Cardiac muscle cell (in vitro differentiated cells and primary cell): ENCODE measurements around the gene FAM171A2. TPM values are rescaled to one million over a fixed set of nuclear protein-coding genes. Genes with fewer than 3 reads are reported as not detected.
A peak's percentile ranks its signal among the peaks of the same experiment; 100 is the strongest.

Source experiments
- DNase-seq, 2 donors: peaks; one replicate each; pipeline versions ENCODE4 v3.0.0 to v3.0.0-alpha.2; 2010 to 2017; ENCODE audit warnings: low read depth in 1 of 2, low spot score in 1 of 2
- H3K27ac ChIP-seq: fragments of 200-600 bp; sonication (generic); 2 replicates; pipeline ENCODE4 v1.5.1; 2016
- H3K27me3 ChIP-seq: fragments of 200-600 bp; sonication (generic); 2 replicates; pipeline ENCODE4 v1.6.0; 2016; ENCODE audit warnings: control low read depth
- H3K36me3 ChIP-seq: fragments of 200-600 bp; sonication (generic); 2 replicates; pipeline ENCODE4 v1.5.1; 2016; ENCODE audit warnings: control low read depth
- H3K4me1 ChIP-seq: fragments of 200-600 bp; sonication (generic); 2 replicates; pipeline ENCODE4 v1.8.1; 2017; ENCODE audit warnings: low read depth, mild to moderate bottlenecking, mixed run types
- H3K4me3 ChIP-seq: fragments of 200-600 bp; sonication (generic); 2 replicates; pipeline ENCODE4 v1.5.1; 2016; ENCODE audit warnings: mild to moderate bottlenecking
- H3K9me3 ChIP-seq: fragments of 200-600 bp; sonication (generic); 2 replicates; pipeline ENCODE4 v1.5.1; 2017; ENCODE audit warnings: low read depth, mild to moderate bottlenecking, control low read depth
- polyA plus RNA-seq: library from polyadenylated mRNA; unstranded; fragments of >200 nt; fragmentation: Nextera tagmentation; extraction: Ambion mirVana; gene quantifications from 2 replicates; pipeline ENCODE4 v1.2.1, GENCODE V29; 2016
- total RNA-seq: library from RNA; depleted of rRNA; stranded (reverse); fragments of >200 nt; gene quantifications from 2 replicates; pipeline ENCODE4 v1.2.3, GENCODE V29; 2016
- TF ChIP-seq, protein P1 (sequence below): IDR thresholded peaks from 2 replicates; pipeline ENCODE4 v1.5.1; 2012; ENCODE audit warnings: low read depth, mild to moderate bottlenecking, low read length

The FAM171A2 gene
- 45.1 and 49.5 TPM in 2 replicates for total RNA-seq
- polyA plus RNA-seq = 38.6 and 43.2 TPM in 2 replicates

DNA sequence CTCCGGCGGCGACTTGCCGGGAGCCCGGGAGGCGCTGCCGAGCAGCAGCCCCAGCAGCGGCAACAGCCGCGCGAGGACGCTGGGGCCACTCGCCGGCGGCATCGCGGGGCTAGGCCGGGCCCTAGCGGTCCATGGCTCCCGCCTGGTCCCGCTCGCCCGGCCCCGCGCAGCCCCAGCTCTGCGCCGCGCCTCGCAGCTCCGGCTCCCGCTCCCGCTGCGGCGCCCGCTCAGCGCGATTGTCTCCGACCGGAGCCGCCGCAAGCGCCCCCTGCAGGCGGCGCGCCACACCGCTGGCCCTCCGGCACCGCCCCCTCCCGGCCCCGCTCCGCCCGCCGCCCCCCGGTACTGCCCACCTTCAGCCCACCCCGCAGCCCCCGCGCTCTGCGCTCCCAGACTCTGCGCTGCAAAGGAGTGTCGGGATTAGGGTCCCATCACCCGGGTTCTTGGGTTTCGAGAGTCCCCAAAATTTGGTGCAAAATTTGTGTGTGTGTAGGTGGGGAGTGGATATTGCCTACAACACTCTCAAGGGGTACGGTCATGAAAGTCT, at the start of gene FAM171A2:
Gene FAM171A2, minus strand, starts transcription at position 241 of the 547 bp plus-strand sequence. Its CDS starts 139 bp downstream, at position 102.
- peak within 1 kb of the TSS; percentile 84 for H3K4me3 ChIP-seq
- H3K9me3 ChIP-seq = no peaks in the 10 kb centered on the region
- peak; percentile 67 to 88 for DNase-seq
- peaks cover 30% of the 10 kb centered on the region for H3K4me1 ChIP-seq
- H3K27ac ChIP-seq = no peak within 1 kb of the TSS
- no peaks in the 10 kb centered on the region for H3K36me3 ChIP-seq
- TF ChIP-seq, protein P1, sequence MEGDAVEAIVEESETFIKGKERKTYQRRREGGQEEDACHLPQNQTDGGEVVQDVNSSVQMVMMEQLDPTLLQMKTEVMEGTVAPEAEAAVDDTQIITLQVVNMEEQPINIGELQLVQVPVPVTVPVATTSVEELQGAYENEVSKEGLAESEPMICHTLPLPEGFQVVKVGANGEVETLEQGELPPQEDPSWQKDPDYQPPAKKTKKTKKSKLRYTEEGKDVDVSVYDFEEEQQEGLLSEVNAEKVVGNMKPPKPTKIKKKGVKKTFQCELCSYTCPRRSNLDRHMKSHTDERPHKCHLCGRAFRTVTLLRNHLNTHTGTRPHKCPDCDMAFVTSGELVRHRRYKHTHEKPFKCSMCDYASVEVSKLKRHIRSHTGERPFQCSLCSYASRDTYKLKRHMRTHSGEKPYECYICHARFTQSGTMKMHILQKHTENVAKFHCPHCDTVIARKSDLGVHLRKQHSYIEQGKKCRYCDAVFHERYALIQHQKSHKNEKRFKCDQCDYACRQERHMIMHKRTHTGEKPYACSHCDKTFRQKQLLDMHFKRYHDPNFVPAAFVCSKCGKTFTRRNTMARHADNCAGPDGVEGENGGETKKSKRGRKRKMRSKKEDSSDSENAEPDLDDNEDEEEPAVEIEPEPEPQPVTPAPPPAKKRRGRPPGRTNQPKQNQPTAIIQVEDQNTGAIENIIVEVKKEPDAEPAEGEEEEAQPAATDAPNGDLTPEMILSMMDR = peak; percentile 24
- peaks cover 21% of the 10 kb centered on the region for H3K27me3 ChIP-seq

DNA sequence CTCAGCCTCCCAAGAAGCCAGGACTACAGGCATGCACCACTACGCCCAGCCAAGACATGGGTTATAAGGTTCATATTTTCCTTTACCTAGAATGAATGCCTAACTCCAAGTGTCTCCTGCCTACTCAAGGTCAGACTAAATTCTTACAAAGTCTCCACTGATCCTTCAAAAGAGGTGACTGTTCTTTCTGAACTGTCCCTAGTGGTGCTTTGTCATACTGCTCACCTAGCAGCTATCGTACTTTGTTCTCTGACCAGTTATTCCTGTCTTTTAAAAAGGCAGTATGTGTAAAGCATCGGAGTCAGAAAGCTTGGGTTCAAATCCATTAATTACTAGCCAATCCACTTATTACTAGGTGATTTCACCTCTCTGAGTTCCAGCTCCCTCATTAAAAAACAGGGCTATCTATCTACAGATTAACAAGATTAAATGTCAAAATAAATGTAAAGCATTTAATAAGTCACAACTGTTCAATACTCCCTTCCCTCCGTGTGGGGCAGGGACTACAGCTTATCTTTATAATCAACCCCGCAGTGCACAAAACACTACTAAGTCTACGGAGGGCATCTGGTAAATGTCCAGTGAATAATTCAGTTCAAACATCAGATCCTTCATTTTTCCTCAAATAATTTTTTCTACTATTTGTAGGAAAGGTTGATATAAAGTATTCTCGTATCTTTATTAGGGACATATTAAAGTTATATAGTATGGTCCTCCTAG, 45.8 kb upstream of the FAM171A2 start:
- no peaks in the 10 kb centered on the region for H3K9me3 ChIP-seq
- no peak overlapping the region for H3K4me3 ChIP-seq
- H3K36me3 ChIP-seq = no peaks in the 10 kb centered on the region
- H3K27ac ChIP-seq = no peak overlapping the region
- H3K27me3 ChIP-seq = no peaks in the 10 kb centered on the region
- no peak for DNase-seq
- no peaks in the 10 kb centered on the region for H3K4me1 ChIP-seq
- TF ChIP-seq, protein P1 = no peak

DNA sequence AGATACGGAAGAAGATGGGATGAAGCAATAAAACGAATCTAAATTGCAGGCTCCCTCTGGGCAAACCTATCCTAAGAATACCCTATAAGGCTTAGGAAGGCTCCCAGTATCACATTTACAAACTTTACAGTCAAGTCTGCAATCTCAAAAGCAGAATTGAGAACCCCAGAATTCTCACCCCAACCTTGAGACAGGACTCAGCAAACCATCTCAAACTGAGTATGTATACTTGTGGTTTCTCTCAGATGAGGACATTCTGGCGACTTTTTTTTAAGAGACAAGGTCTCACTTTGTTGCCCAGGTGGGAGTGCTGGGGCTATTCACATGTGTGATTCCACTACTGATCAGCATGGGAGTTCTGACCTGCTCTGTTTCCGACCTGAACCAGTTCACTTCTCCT, 45.1 kb upstream of the FAM171A2 start:
- no peaks in the 10 kb centered on the region for H3K36me3 ChIP-seq
- no peak overlapping the region for H3K27ac ChIP-seq
- H3K9me3 ChIP-seq = no peaks in the 10 kb centered on the region
- H3K4me1 ChIP-seq = no peaks in the 10 kb centered on the region
- DNase-seq = no peak
- no peaks in the 10 kb centered on the region for H3K27me3 ChIP-seq
- no peak overlapping the region for H3K4me3 ChIP-seq
- TF ChIP-seq, protein P1 = no peak

DNA sequence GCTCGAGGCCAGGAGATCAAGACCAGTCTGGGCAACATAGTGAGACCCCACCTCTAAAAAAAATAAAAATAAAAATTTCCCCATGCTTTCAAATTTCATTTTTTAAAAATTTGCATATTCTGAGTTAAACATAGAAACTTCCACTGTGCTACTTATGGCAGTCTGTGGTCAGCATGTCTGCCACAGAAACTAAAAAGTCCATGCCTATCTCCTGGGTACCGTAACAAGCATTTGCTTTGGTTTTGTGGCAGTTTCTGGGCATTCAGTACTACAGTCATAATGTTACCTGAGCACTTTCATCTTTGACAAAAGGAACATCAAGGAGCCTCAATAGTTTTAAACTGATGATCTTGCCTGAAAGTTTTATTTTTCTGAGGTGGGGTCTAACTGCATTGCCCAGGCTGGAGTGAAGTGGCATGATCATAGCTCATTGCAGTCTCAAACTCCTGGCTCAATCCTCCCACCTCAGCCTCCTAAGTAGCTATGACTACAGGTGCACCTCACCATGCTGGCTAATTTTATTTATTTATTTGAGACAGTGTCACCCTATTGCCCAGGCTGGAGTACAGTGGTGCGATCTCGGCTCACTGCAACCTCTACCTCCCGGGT, 39.0 kb upstream of the FAM171A2 start:
- TF ChIP-seq, protein P1 = no peak
- Histone ChIP-seq H3K4me3 (no peak overlapping the region), H3K27me3 (no peaks in the 10 kb centered on the region), H3K9me3 (no peaks in the 10 kb centered on the region), H3K27ac (no peak overlapping the region), H3K4me1 (no peaks in the 10 kb centered on the region), H3K36me3 (peaks cover 18% of the 10 kb centered on the region)
- DNase-seq = no peak

DNA sequence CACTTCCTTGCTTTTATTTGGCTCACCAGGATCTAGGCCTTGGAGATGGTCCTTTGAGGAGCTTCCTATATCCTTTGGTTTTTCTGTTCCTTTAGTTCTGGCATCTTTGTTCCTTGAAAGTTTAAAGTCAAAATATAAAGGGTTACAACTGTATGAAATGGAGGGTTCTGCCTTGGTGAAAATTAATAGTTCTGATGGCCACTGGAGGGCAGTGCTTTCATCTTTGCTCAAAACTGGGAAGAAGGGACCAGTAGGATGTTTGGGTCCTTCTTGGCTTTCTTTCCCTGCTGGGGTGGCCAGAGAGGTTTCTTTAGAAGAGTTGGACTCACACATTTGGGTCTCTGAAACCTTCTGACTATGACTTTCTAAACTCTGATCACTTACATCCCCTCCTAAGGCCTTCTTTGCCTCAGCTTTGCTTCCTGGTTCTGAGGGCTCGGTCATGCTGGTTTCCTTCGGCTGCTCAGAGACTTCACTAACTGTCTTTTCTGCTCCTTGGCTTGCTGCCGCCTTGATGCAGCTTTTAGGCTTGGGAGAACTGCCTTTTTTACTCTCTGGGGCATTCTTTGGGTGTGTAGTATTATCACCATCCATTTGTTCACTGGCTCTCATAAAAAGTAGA, 36.7 kb upstream of the FAM171A2 start:
- TF ChIP-seq, protein P1 = peak; percentile 53
- Histone ChIP-seq H3K27ac (no peak overlapping the region), H3K4me3 (no peak overlapping the region), H3K4me1 (no peaks in the 10 kb centered on the region), H3K9me3 (no peaks in the 10 kb centered on the region), H3K36me3 (peaks cover 21% of the 10 kb centered on the region), H3K27me3 (no peaks in the 10 kb centered on the region)
- peak; percentile 22 to 47 for DNase-seq
